ENCODE data around the gene LRRN3. TPM values are rescaled to one million over a fixed set of nuclear protein-coding genes. Genes with fewer than 3 reads are reported as not detected.

LRRN3 gene
- total RNA-seq, 1 donor from 2014 or later, result 153 TPM

DNA sequence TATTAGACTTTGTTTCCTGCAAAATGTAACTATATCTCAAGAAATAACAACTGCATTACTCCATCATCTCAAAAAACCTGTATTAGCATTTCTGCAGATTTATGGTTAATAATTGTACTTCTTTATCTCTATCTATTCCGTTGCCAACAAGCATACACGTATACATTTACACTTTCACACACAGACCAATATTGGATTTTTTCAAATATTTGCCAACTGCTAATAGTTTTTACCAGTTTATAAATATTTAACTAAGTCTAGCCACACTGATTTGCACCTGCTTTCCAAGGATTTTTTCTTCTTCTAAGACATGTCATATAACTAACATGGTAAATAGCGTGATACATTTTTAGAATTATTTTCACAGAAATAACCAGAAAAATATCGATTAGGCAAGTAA, 12.2 kb downstream of the LRRN3 start:
- DNase-seq (ENCODE audit: low spot score in 2 of 2) (no peak), FAIRE-seq (no peak)

- DNase-seq (ENCODE audit: low spot score in 2 of 2), result no peak
- FAIRE-seq, result no peak
Observed at GRCh38 chr7:111103678-111104274, 12.8 kb downstream of the LRRN3 start.

GRCh38 chr7:111104710-111105109, 13.8 kb downstream of the LRRN3 start:
- no peak for FAIRE-seq
- DNase-seq (ENCODE audit: low spot score in 2 of 2), result no peak

- DNase-seq (ENCODE audit: low spot score in 2 of 2) (no peak), FAIRE-seq (no peak)
Observed at GRCh38 chr7:111105269-111105668, 14.3 kb downstream of the LRRN3 start.

- DNase-seq (ENCODE audit: low spot score in 2 of 2) (no peak), FAIRE-seq (no peak)
Observed at GRCh38 chr7:111107579-111107978, 16.7 kb downstream of the LRRN3 start.

GRCh38 chr7:111108000-111108399, 17.1 kb downstream of the LRRN3 start:
- DNase-seq (ENCODE audit: low spot score in 2 of 2) (no peak), FAIRE-seq (no peak)

GRCh38 chr7:111108496-111108895, 17.6 kb downstream of the LRRN3 start:
- no peak for DNase-seq (ENCODE audit: low spot score in 2 of 2)
- FAIRE-seq, result no peak

DNA sequence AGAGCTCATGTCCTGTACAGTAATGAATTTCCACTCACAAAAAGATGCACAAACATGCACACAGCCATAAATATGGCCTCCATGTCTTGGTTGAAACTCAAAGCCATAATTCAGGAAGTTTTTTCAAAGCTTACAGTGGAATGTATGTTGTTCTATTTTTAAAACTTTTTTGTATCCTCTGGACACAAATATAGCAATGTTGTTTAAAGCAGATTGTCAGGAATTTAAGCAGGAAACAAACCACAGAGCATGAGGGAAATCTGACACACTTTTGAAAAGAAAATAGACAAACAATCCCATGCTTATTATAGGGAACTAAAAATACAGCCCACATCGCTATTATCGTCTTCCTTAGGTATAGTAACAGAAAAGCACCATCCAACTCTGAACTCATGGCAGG, 21.5 kb downstream of the LRRN3 start:
- no peak for FAIRE-seq
- DNase-seq (ENCODE audit: low spot score in 2 of 2), result no peak

GRCh38 chr7:111113263-111114017, 22.5 kb downstream of the LRRN3 start:
- FAIRE-seq, result no peak

GRCh38 chr7:111115966-111116365, 25.0 kb downstream of the LRRN3 start:
- DNase-seq (ENCODE audit: low spot score in 2 of 2) (no peak), FAIRE-seq (no peak)

More at GRCh38 chr7:111113263-111114017, 22.5 kb downstream of the LRRN3 start:
- DNase-seq (ENCODE audit: low spot score in 2 of 2), result no peak

DNA sequence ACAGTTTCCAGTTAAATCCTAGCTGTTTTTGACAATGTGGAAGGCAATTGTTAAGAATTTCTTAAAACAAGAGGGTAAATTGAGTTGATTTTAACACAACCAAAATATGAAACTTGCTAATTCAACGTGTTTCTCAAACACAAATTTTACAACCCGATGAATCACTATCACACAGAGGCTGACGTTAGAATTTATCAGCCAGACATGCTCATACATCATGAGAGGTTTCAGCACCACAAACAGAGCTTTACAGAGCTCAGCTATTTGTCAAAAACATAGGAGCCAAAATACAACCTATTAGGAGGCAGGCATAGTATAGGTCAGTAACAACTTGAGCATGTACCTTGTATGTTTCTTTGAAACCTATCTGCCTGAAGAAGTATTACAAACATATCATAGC, 36.1 kb downstream of the LRRN3 start:
- FAIRE-seq (no peak), DNase-seq (ENCODE audit: low spot score in 2 of 2) (no peak)

DNA sequence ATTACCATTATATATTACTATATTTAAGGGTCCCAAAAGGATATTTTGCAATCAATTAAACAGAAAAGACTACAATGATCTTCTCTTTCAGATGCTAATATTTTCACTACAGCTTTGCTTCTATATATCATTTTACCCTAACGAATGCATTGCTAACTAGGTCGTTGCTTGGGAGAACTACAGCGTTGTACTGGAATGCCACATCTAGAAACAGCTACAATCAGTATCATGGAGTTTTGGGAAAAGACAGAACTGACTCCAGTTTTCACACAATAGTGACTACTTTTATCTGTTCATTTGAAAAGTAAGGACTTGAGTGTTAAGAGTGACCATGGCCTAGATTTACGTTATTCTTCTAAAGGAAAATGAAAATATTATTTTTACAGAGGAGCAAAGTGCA, 38.5 kb downstream of the LRRN3 start:
- DNase-seq (ENCODE audit: low spot score in 2 of 2) (no peak), FAIRE-seq (no peak)

DNA sequence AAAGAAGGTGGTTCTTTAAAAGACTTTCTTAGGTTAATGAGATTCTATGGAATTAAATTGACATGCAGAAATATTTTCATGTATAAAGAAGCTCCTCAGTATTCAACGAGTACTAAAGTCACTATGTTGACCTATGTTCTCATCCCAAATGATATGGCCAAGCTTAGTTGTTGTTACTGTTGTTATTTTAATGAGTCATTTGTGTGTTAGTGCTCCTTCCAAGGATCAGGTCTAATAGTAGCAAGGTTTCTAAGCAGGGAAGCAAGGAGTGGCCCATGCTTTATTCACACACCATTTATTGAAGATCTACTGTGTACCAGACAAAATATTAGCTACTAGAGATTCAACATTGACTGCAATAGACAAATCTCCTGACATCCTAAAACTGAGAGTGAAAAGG, 41.9 kb downstream of the LRRN3 start:
- FAIRE-seq (no peak), DNase-seq (ENCODE audit: low spot score in 2 of 2) (no peak)

- peak; percentile 10 for FAIRE-seq
- no peak for DNase-seq (ENCODE audit: low spot score in 2 of 2)
Observed at GRCh38 chr7:111137296-111138192, 46.6 kb downstream of the LRRN3 start.

DNA sequence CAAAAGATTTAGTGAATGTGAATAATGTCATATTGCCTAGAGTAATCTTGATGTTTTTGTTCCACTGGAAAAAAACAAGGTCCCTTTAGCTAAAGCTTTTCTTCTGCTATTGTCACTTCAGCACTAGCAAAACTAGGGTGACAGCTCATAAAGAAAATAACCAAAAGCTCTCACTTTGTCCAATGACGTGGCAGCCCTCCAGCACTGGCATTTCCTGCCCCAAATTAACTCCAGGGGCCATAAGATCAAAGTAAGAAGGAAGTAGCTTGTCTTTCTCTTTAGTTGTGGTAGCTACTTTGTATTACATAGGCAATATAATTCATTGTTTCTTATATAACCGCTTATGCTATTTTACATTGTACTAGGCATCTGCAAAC, 47.3 kb downstream of the LRRN3 start:
- DNase-seq (ENCODE audit: low spot score in 2 of 2) (no peak), FAIRE-seq (no peak)

DNA sequence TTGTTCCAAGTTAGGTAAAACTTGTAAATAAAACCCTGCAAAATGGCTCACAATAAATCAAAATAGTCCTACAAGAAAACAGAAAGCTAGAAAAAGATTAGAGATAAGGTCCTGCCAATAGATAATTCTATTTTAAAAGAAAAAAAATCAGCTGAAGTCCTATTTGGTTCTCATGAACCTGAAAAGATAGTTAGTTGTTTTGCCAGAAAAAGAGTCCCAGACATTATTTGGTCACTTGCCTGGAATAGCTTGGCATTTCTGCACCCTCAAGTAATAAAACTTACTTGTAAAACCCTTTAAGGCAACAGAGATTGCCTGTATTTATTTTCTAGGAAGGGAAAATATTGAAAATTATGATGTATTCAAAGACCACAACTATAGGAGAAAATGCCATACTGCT, 47.7 kb downstream of the LRRN3 start:
- DNase-seq (ENCODE audit: low spot score in 2 of 2) (no peak), FAIRE-seq (no peak)

GRCh38 chr7:111140091-111140865, 49.4 kb downstream of the LRRN3 start:
- no peak for FAIRE-seq
- no peak for DNase-seq (ENCODE audit: low spot score in 2 of 2)

- FAIRE-seq (no peak), DNase-seq (ENCODE audit: low spot score in 2 of 2) (no peak)
Observed at GRCh38 chr7:111145472-111145871, 54.5 kb downstream of the LRRN3 start.

- DNase-seq (ENCODE audit: low spot score in 2 of 2) (no peak), FAIRE-seq (no peak)
Observed at GRCh38 chr7:111146136-111146535, 55.2 kb downstream of the LRRN3 start.

DNA sequence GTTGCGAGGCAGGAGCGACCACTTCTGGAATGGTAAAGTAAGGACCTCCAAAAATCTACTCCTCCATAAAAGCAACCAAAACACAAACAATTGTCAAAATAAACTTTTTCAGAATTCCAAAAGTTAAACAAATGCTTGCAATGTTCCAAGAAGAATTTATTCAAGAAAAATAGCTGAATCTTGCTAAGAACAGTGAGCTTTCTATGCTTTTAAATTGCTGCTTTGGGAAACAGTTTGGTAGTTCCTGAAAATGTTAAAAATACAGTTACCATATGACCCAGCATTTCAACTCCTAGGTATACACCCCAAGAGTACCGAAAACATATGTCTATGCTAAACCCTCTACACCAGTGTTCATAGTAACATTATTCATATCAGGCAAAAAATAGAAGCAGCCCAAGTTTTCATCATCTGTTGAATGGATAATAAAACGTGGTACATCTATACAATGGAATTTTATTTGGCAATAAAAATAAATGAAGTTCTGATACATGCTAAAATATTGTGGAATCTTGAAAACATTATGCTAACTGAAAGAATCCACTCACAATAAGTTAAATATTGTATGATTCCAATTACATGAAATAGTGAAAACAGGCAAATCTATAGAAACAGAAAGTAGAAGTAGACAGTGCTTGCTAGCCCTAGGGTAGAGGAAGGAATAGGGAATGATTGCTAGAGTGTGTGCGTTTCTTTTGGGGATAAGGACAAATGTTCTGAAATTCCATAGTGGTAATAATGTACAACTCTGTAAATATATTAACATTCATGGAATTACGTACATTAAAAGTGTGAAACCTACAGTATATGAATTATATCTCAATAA, 57.0 kb downstream of the LRRN3 start:
- FAIRE-seq, result no peak

More for the DNA sequence above, 57.0 kb downstream of the LRRN3 start:
- no peak for DNase-seq (ENCODE audit: low spot score in 2 of 2)
